Amniotic epithelial cell (primary cell): ENCODE results near the gene BCL11B.
A peak's percentile ranks its signal among the peaks of the same experiment; 100 is the strongest.

Experiments
- DNase-seq: peaks from one replicate; pipeline ENCODE4 v3.0.0-alpha.2; 2010; ENCODE audit warnings: low read depth

The BCL11B gene

DNA sequence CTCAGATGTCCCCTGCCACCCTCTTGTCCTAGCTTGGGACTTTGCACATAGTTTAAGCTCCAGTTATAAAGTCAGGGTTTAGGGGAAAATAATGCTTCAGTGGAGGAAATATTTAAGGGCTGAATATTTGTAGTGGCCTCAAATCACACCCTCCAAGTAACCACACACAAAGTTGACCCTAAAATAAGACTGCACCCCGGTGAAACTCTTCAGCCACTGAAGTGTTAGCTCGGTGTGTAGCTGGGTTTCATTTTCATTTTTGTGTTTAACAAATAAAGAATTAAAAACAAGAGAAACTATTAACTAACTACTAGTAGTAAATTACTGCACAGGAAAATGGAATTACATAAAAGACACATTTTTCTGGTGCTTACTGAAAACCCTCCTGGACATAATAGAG is 14.8 kb upstream of the BCL11B start:
- no peak for DNase-seq

DNA sequence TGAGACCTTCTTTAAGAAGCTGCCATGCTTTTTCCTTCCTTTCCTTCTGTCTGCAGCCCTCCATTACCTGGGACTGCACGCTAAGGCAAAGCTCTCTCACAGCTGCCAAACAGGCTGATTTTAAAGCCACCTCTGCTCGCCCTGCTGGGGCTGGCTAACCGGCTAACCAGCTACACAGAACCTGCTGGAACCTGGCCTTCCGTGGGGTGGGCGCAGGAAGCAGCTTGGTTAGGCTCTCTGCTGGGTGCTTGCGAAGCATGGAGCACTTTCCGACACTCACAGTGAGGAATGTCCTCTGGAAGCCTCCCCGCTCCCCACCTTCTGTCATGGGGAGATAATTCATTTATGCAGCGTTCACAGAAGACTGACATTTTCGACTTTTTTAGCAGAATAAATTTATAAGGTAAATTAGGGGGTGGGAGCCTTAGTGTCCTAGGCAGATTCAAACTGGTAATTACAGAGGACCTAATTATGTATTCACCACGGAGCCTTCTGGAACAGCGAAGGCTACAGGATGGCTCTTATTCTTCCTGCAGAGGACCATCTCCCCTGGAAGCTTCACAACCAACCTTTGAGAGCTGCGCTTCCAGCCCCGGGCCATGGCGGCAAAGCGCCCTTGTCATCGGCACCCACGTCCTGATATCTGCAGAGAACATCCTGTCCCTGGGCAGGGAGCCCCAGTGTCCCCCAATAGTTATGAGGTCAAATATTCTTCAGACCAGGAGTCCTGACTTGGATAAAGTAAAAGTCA is 12.4 kb upstream of the BCL11B start:
- DNase-seq, result no peak

GRCh38 chr14:99282261-99283050 is 10.5 kb upstream of the BCL11B start:
- no peak for DNase-seq

DNA sequence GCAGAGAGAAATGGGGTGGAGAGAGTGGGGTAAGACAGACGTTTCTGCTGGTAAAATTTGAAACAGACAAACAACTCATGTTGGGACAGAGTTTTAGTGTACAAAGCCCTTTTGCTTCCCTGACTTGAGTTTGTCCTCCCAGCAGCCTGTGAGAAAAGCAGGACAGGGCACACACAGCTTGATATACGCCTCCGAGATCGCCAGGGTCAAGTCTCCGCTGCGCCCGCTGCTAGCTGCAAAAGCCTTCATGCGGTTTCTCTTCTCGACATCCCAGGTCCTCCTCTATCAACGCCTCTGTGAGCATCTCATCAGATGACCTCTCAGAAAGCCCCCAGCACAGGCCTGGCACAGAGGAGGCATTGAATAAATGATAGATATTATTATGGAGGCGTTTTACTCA is 9.4 kb upstream of the BCL11B start:
- DNase-seq, result no peak

GRCh38 chr14:99280852-99281251 is 8.9 kb upstream of the BCL11B start:
- DNase-seq, result no peak

DNA sequence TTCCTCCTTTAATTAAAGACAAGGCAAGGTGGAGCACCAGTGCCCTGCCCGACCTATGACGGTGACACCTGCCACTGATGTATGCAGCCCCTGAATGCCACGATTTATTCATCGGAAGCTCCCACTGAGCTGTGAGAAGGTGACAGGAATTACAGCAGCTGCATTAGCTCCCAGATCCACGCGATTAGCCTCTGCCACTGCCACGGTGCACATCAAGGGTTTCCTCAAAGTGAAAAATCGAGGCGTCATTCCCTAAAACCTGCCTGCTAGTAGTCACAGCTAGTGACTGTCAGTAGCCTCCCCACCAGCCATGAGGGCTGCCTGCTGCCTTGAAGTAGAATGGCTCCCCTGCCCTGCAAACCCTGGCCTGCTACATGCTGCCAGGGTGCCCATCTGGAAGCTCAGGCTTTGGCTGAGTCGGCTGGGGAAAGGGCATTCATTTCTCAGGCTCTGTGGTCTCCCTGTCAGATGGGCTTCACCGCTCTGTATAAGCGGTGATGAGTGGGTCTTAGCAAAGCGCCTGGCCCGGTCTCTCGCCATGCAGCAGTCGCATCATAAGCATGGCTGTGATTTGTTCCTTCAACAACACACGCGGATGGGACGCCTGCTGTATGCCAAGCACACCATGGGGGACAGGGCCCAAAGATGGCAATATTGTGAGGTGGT is 8.2 kb upstream of the BCL11B start:
- no peak for DNase-seq

GRCh38 chr14:99278836-99279235 is 6.8 kb upstream of the BCL11B start:
- no peak for DNase-seq

GRCh38 chr14:99277530-99277929 is 5.5 kb upstream of the BCL11B start:
- DNase-seq, result no peak

- DNase-seq, result no peak
These were observed 4.5 kb upstream of the BCL11B start for GRCh38 chr14:99276482-99276881.

GRCh38 chr14:99275222-99275584 is 3.2 kb upstream of the BCL11B start:
- DNase-seq, result no peak

- DNase-seq, result peak; percentile 63
These were observed 2.6 kb upstream of the BCL11B start for GRCh38 chr14:99274346-99275221.

DNA sequence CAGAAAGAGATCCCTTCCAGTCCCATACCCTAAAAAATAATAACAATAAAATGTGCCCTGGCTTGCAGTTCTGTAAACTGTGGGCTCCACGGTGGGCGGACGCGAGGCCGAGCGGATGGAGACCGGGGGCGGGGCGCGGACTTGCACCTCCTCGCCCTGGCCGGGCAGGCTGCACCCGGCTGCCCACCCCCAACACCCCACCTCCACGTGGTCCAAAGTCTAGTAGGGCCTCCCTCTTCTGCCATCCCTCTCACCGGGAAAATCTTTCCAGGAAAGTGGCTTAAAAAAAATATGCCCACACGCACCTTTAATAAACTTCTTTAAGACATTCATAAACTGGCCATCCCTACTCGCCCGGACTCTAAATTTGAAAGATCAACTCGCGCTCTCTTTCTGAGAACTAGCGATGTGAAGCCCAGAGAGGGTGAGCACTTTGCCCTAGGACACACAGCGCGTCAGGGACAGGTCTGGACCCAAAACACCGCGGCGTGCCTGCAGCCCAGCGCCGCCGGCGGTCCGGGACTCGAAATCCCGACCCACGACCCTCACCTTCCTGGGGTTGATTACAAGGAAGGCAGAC is 1.9 kb upstream of the BCL11B start:
- DNase-seq, result no peak

- DNase-seq, result no peak
These were observed 1.1 kb upstream of the BCL11B start for GRCh38 chr14:99272899-99273765.

GRCh38 chr14:99272632-99272898 is 568 bp upstream of the BCL11B start:
- DNase-seq, result no peak

DNA sequence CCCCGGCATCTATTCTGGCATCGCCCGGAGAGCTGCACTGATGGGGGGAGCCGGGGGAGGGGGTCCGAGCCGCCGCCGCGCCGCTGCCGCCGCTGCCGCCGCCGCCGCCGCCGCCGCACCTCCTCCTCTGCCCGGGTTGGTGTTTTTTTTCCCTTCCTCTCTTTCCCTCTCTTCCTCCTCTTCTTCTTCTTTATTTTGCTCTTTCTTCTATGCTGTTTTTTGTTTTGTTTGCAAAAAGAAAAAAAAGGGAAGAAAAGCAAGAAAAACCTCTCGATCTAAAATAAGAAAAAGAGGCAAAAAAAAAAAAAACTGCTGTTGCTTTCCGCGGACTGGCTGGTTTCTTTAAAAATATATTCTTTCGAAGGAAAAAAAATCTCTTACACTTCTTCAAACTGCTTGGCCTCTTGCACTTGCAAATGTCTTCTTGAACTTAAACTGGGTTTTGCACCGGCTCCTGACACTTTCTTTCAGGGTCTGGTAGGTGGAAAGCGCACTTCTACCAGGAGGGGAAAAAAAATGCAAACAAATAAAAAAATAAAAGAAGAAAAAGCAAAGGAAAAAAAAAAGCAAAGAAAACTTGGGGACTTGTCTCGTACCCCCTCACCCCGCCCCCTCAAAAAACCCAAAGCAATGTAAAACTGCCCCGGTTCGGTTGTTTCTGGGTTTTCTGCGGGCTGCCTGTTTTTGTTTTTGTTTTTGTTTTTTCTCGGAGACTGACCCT is 616 bp downstream of the BCL11B start:
- DNase-seq, result no peak

DNA sequence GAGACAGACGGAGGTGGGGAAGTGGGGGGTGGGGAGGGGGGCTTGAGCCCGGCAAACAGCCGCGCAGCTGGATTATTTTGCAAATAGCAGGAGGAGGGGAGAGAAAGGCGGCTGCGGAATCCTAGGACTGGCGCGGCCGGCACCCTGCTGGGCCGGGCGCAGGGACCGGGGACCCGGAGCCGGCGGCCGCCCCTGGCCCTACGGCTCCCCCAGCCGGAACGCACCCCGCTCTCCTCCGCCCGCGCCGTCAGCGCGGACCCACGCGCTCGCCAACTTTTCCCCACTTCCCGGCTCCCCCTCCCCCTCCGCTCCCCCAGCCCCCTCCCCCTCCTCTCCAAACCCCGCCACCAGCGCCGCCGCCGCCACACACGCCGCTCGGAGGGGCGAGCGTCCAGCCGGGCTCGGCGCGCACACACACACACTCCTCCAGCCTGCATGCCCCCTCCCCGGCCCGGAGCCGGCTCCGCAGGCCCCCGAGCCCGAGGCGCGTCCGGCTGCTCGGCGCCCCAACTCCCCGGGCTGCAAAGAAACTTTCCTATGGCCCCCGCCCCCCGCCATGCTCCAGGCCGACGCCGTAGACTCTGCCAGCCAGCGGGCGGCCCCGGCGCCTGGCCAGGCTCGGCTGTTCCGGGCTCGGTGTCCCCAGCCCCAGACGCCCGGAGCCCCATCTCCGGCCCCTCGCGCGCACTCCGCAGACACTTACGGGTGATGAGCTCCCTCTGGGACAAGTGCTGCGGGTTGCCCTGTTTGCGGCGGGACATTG is 1.4 kb downstream of the BCL11B start:
- no peak for DNase-seq

- no peak for DNase-seq
These were observed 2.9 kb downstream of the BCL11B start for GRCh38 chr14:99268810-99269707.
